Osteoblast (primary cell): ENCODE results near the gene OR10A2. TPM values are rescaled to one million over a fixed set of nuclear protein-coding genes. Genes with fewer than 3 reads are reported as not detected.

ENCODE experiments used
- DNase-seq: peaks from one replicate; pipeline ENCODE4 v3.0.0; 2011; ENCODE audit warnings: low spot score, mixed read lengths; ENCODE audit not compliant: insufficient read length; ENCODE audit errors: missing footprints
- H2AFZ ChIP-seq: 2 replicates; pipeline ENCODE4 v1.6.0; 2011; ENCODE audit warnings: mild to moderate bottlenecking, low read length
- H3K27ac ChIP-seq: 2 replicates; pipeline ENCODE4 v1.5.1; 2011; ENCODE audit warnings: mild to moderate bottlenecking, low read depth, low read length, moderate library complexity
- H3K27me3 ChIP-seq: 2 replicates; pipeline ENCODE4 v1.6.0; 2012; ENCODE audit warnings: mild to moderate bottlenecking, control low read depth, inconsistent platforms, low read length, moderate library complexity; ENCODE audit not compliant: insufficient read depth
- H3K36me3 ChIP-seq: 2 replicates; pipeline ENCODE4 v1.5.1; 2011; ENCODE audit warnings: mild to moderate bottlenecking, low read length, control low read depth, moderate library complexity; ENCODE audit not compliant: insufficient read depth
- H3K4me1 ChIP-seq: 2 replicates; pipeline ENCODE4 v1.5.1; 2011; ENCODE audit warnings: mild to moderate bottlenecking, low read length, control low read depth, moderate library complexity; ENCODE audit not compliant: insufficient read depth
- H3K4me2 ChIP-seq: 2 replicates; pipeline ENCODE4 v1.6.0; 2011; ENCODE audit warnings: mild to moderate bottlenecking, low read length; ENCODE audit not compliant: insufficient read depth
- H3K4me3 ChIP-seq: fragments of 200-600 bp; sonication (generic); 3 replicates; pipeline ENCODE4 v1.5.1; 2012; ENCODE audit warnings: mild to moderate bottlenecking, low read length, inconsistent platforms; ENCODE audit not compliant: insufficient read depth
- H3K79me2 ChIP-seq: 2 replicates; pipeline ENCODE4 v1.6.0; 2012; ENCODE audit warnings: mild to moderate bottlenecking, low read length, control low read depth, inconsistent platforms; ENCODE audit not compliant: insufficient read depth
- H3K9me3 ChIP-seq: 2 replicates; pipeline ENCODE4 v1.5.1; 2011; ENCODE audit warnings: low read depth, low read length, control low read depth
- H4K20me1 ChIP-seq: 2 replicates; pipeline ENCODE4 v1.6.0; 2012; ENCODE audit warnings: mild to moderate bottlenecking, low read length, control low read depth; ENCODE audit not compliant: insufficient read depth
- CTCF ChIP-seq: IDR thresholded peaks from 2 replicates; pipeline ENCODE4 v1.5.1; 2011; ENCODE audit warnings: mild to moderate bottlenecking, low read depth, low read length, moderate library complexity; ENCODE audit errors: extremely low read depth
- total RNA-seq: library from RNA; depleted of rRNA; stranded (reverse); fragments of >200 nt; gene quantifications from 2 replicates; pipeline ENCODE4 v1.2.3, GENCODE V29; 2012

The OR10A2 gene
- total RNA-seq, 1 donor, result not detected

GRCh38 chr11:6834021-6834420 lies 28.8 kb upstream of the OR10A2 start:
- no peaks in the 10 kb centered on the region for H3K4me1 ChIP-seq
- no peaks in the 10 kb centered on the region for H3K9me3 ChIP-seq
- TF ChIP-seq CTCF, result no peak
- no peaks in the 10 kb centered on the region for H4K20me1 ChIP-seq
- no peak overlapping the region for H2AFZ ChIP-seq
- DNase-seq, result no peak
- H3K4me3 ChIP-seq, result no peak overlapping the region
- no peaks in the 10 kb centered on the region for H3K27me3 ChIP-seq
- H3K79me2 ChIP-seq, result no peaks in the 10 kb centered on the region
- no peaks in the 10 kb centered on the region for H3K36me3 ChIP-seq
- no peak overlapping the region for H3K27ac ChIP-seq
- H3K4me2 ChIP-seq, result no peak overlapping the region

- Histone ChIP-seq H3K79me2 (no peaks in the 10 kb centered on the region), H3K27me3 (no peaks in the 10 kb centered on the region), H2AFZ (no peak overlapping the region), H3K4me2 (no peak overlapping the region), H3K27ac (no peak overlapping the region), H3K4me3 (no peak overlapping the region), H3K36me3 (no peaks in the 10 kb centered on the region), H3K9me3 (no peaks in the 10 kb centered on the region), H4K20me1 (no peaks in the 10 kb centered on the region), H3K4me1 (no peaks in the 10 kb centered on the region)
- no peak for TF ChIP-seq CTCF
- no peak for DNase-seq
These were observed 21.2 kb upstream of the OR10A2 start for GRCh38 chr11:6841694-6842093.

- Histone ChIP-seq H3K9me3 (no peaks in the 10 kb centered on the region), H4K20me1 (no peaks in the 10 kb centered on the region), H3K27ac (no peak overlapping the region), H3K27me3 (no peaks in the 10 kb centered on the region), H3K4me1 (no peaks in the 10 kb centered on the region), H2AFZ (no peak overlapping the region), H3K36me3 (no peaks in the 10 kb centered on the region), H3K4me2 (no peak overlapping the region), H3K4me3 (no peak overlapping the region), H3K79me2 (no peaks in the 10 kb centered on the region)
- DNase-seq, result no peak
- no peak for TF ChIP-seq CTCF
These were observed 19.2 kb upstream of the OR10A2 start for GRCh38 chr11:6843670-6844069.

- no peak for DNase-seq
- no peak for TF ChIP-seq CTCF
- H3K4me1 ChIP-seq, result no peaks in the 10 kb centered on the region
- no peaks in the 10 kb centered on the region for H3K79me2 ChIP-seq
- H3K27me3 ChIP-seq, result no peaks in the 10 kb centered on the region
- H3K27ac ChIP-seq, result no peak overlapping the region
- H3K36me3 ChIP-seq, result no peaks in the 10 kb centered on the region
- H2AFZ ChIP-seq, result no peak overlapping the region
- no peaks in the 10 kb centered on the region for H4K20me1 ChIP-seq
- no peaks in the 10 kb centered on the region for H3K9me3 ChIP-seq
- H3K4me2 ChIP-seq, result no peak overlapping the region
- no peak overlapping the region for H3K4me3 ChIP-seq
These were observed 18.5 kb upstream of the OR10A2 start for GRCh38 chr11:6844356-6844755.
